GM12878 (cell line): ENCODE results near the gene CNN2. TPM values are rescaled to one million over a fixed set of nuclear protein-coding genes. Genes with fewer than 3 reads are reported as not detected.

ENCODE experiments used
- ATAC-seq: fragments of 200-7000 bp; cut with Tn5 transposase; 3 replicates; pipeline ENCODE4 v1.9.1; 2020; ENCODE audit warnings: mild to moderate bottlenecking, moderate library complexity
- BruUV-seq: library from RNA; stranded (reverse); fragments of 400-500 nt; replicated peaks from 2 replicates; lab custom pipeline; 2021; lab: Mats Ljungman, UMichigan
- CTCF ChIA-PET: fragments of 300-600 bp; sonication (Branson Sonifier 250); formaldehyde crosslinking; extraction: SDS; loops from one replicate; lab custom pipeline; 2021; ENCODE audit warnings: inconsistent platforms; lab: Yijun Ruan, JAX
- POLR2A ChIA-PET: fragments of 350-600 bp; formaldehyde crosslinking; extraction: SDS; loops from one replicate; lab custom pipeline; 2021; ENCODE audit warnings: inconsistent platforms; lab: Charles Lee
- RAD21 ChIA-PET: fragments of 300-600 bp; sonication (Branson Sonifier 250); formaldehyde crosslinking; loops from one replicate; lab custom pipeline; 2023; ENCODE audit warnings: antibody characterized with exemption; ENCODE audit not compliant: unreplicated experiment; lab: Charles Lee
- SMC1A ChIA-PET: fragments of 300-600 bp; sonication (Branson Sonifier 250); formaldehyde crosslinking; loops from one replicate; lab custom pipeline; 2023; ENCODE audit not compliant: unreplicated experiment, uncharacterized antibody; lab: Charles Lee
- DNase-seq: peaks from one replicate; pipeline ENCODE4 v3.0.0-alpha.2; 2011; ENCODE audit warnings: low read depth, low spot score
- FAIRE-seq: peaks from 3 replicates; lab custom pipeline; 2011; peaks lifted over from hg19 to GRCh38; lab: Jason Lieb, UNC
- H2AFZ ChIP-seq: 2 replicates; pipeline ENCODE4 v1.6.0; 2011; ENCODE audit warnings: low read depth, low read length, control low read depth; ENCODE audit not compliant: control insufficient read depth
- H3K27ac ChIP-seq: 2 replicates; pipeline ENCODE4 v1.5.1; 2011; ENCODE audit warnings: control low read depth; ENCODE audit not compliant: control insufficient read depth, insufficient read depth
- H3K27me3 ChIP-seq, 2 experiments: replicated peaks in 1 of 2; 2 replicates each; pipeline versions ENCODE4 v1.6.0 to v1.6.1; 2011; ENCODE audit warnings: low read length in 1 of 2; ENCODE audit not compliant: control insufficient read depth in 2 of 2, insufficient read depth in 2 of 2
- H3K36me3 ChIP-seq, 2 experiments: 2 replicates each; pipeline ENCODE4 v1.5.1; 2011; ENCODE audit warnings: low read length in 1 of 2; ENCODE audit not compliant: control insufficient read depth in 2 of 2, insufficient read depth in 2 of 2
- H3K4me1 ChIP-seq: 2 replicates; pipeline ENCODE4 v1.6.1; 2011; ENCODE audit warnings: mild to moderate bottlenecking, low read length, moderate library complexity, mixed read lengths; ENCODE audit not compliant: control insufficient read depth, insufficient read depth
- H3K4me2 ChIP-seq: 2 replicates; pipeline ENCODE4 v1.6.0; 2011; ENCODE audit warnings: control low read depth; ENCODE audit not compliant: control insufficient read depth, insufficient read depth
- H3K4me3 ChIP-seq: fragments of 200-600 bp; sonication (generic); 2 replicates; pipeline ENCODE4 v1.5.1; 2016
- H3K79me2 ChIP-seq: 2 replicates; pipeline ENCODE4 v1.6.0; 2011; ENCODE audit warnings: low read length; ENCODE audit not compliant: control insufficient read depth, insufficient read depth
- H3K9ac ChIP-seq: 2 replicates; pipeline ENCODE4 v1.8.0; 2011; ENCODE audit warnings: low read length, control low read depth, mixed read lengths; ENCODE audit not compliant: control insufficient read depth, insufficient read depth
- H3K9me3 ChIP-seq: replicated peaks from 3 replicates; pipeline ENCODE4 v1.5.1; 2011; ENCODE audit warnings: mild to moderate bottlenecking, low read length; ENCODE audit not compliant: control insufficient read depth, insufficient read depth
- H4K20me1 ChIP-seq: 2 replicates; pipeline ENCODE4 v1.6.0; 2011; ENCODE audit not compliant: control insufficient read depth, insufficient read depth
- CREB1 ChIP-seq: IDR thresholded peaks from 2 replicates; pipeline ENCODE4 v1.6.1; 2012; ENCODE audit warnings: low read depth, mild to moderate bottlenecking, inconsistent platforms
- NFXL1 ChIP-seq: fragments of 450-650 bp; IDR thresholded peaks from 2 replicates; pipeline ENCODE4 v1.6.1; 2017; ENCODE audit warnings: antibody characterized with exemption, mild to moderate bottlenecking, borderline replicate concordance
- SUZ12 ChIP-seq: fragments of 200-600 bp; sonication (generic); IDR thresholded peaks from one replicate; pipeline ENCODE4 v1.6.1; 2018; ENCODE audit warnings: antibody characterized with exemption, mild to moderate bottlenecking; ENCODE audit not compliant: unreplicated experiment
- TARDBP ChIP-seq: IDR thresholded peaks from 2 replicates; pipeline ENCODE4 v1.6.1; 2016; ENCODE audit warnings: borderline replicate concordance
- TCF3 ChIP-seq: IDR thresholded peaks from 2 replicates; pipeline ENCODE4 v1.6.1; 2012; ENCODE audit warnings: low read depth, mild to moderate bottlenecking, low read length, borderline replicate concordance; ENCODE audit not compliant: insufficient read depth
- TCF7 ChIP-seq: IDR thresholded peaks from 2 replicates; pipeline ENCODE4 v1.6.1; 2014; ENCODE audit warnings: antibody characterized with exemption, borderline replicate concordance
- YY1 ChIP-seq: IDR thresholded peaks from 2 replicates; pipeline ENCODE4 v1.6.1; 2011; ENCODE audit warnings: low read depth, mild to moderate bottlenecking, low read length
- ZBED1 ChIP-seq: IDR thresholded peaks from 2 replicates; pipeline ENCODE4 v1.6.1; 2016; ENCODE audit warnings: borderline replicate concordance
- ZSCAN29 ChIP-seq: fragments of 450-650 bp; IDR thresholded peaks from 2 replicates; pipeline ENCODE4 v1.6.1; 2017; ENCODE audit warnings: mild to moderate bottlenecking, moderate library complexity
- WGBS: methylation state at CpG from one replicate; pipeline ENCODE4 v1.1.6; 2016; ENCODE audit warnings: low lambda C conversion rate; ENCODE audit not compliant: insufficient replicate concordance, insufficient coverage; ENCODE audit errors: missing lambda C conversion rate; 5-methylcytosine and 5-hydroxymethylcytosine counted together
- in situ Hi-C: fragments of 300-500 bp; cut with MboI; formaldehyde crosslinking; loops from 9 replicates; pipeline ENCODE4 v1.14.3; 2018; ENCODE audit warnings: mixed read lengths
- intact Hi-C: fragments of 100-400 bp; cut with micrococcal nuclease; formaldehyde crosslinking; loops from one replicate; pipeline ENCODE4 v1.14.2; 2022; ENCODE audit not compliant: unreplicated experiment
- polyA plus RNA-seq, 11 experiments: library from polyadenylated mRNA; depleted of rRNA in 4 of 11; unstranded in 6 of 11; stranded (reverse) in 5 of 11; fragments of >200 nt; fragmentation: Nextera tagmentation in 4 of 11; fragmentation: Illumina TruSeq in 1 of 11; extraction: Ambion mirVana in 4 of 11; extraction: Trizol in 1 of 11; gene quantifications; 1 replicate in 1 of 11; 2 replicates in 10 of 11; pipeline versions ENCODE4 v1.2.1 to v1.2.3, GENCODE V29; 2011 to 2016; ENCODE audit warnings: inconsistent platforms in 2 of 11, missing spikeins in 2 of 11, low read depth in 1 of 11
- total RNA-seq, 4 experiments: library from RNA; depleted of rRNA in 3 of 4; stranded (reverse); fragments of >200 nt in 3 of 4; fragmentation: Illumina TruSeq in 1 of 4; extraction: Trizol in 1 of 4; gene quantifications; 2 replicates each; pipeline versions ENCODE4 v1.2.1 to v1.2.3, GENCODE V29; 2013 to 2021
- TF ChIP-seq, protein P1 (sequence below): fragments of 450-650 bp; IDR thresholded peaks from 2 replicates; pipeline ENCODE4 v1.6.1; 2017; ENCODE audit warnings: borderline replicate concordance
- TF ChIP-seq, protein P2 (sequence below): IDR thresholded peaks from 2 replicates; pipeline ENCODE4 v1.6.1; 2012; ENCODE audit warnings: low read depth, low read length, improper control_type of control experiment
- TF ChIP-seq, protein P3 (sequence below): fragments of 450-650 bp; IDR thresholded peaks from 2 replicates; pipeline ENCODE4 v1.6.1; 2017; ENCODE audit warnings: mild to moderate bottlenecking, moderate library complexity

The CNN2 gene
- total and polyA plus RNA-seq, 10 of the 15 experiments (the other 5 are each of a cell fraction or from before 2014, with no cell fraction given): 34.7 to 311 (median 172) TPM

DNA sequence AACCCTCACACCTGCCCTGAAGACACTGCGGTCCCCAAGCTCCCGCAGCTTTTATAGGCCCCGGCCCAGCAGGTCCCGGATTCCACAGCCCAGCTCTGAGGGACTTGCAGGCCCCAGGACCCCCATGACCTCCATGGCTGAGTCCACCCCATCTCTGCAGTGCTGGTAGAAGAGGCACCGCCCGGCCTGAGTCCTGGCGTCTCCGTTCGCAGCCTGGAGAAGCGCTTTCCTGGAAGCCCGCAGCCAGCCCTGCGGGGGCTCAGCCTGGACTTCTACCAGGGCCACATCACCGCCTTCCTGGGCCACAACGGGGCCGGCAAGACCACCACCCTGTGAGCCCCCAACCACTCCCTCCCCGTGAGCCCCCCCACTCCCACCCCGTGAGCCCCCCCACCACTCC lies 22.7 kb downstream of the CNN2 start:
- RAD21 ChIA-PET: no interaction called here
- H3K4me3 ChIP-seq: no peak overlapping the region
- no TSS peak for BruUV-seq
- no peaks in the 10 kb centered on the region for H4K20me1 ChIP-seq
- H3K9ac ChIP-seq: no peak overlapping the region
- no peaks in the 10 kb centered on the region for H3K27me3 ChIP-seq
- POLR2A ChIA-PET: interaction anchor here (1.1 kb wide), 1 partner anchor 9 kb away, joined by 3 read pairs; the partner anchor contains the start of gene ABCA7
- H3K79me2 ChIP-seq: no peaks in the 10 kb centered on the region
- TF ChIP-seq, protein P1, sequence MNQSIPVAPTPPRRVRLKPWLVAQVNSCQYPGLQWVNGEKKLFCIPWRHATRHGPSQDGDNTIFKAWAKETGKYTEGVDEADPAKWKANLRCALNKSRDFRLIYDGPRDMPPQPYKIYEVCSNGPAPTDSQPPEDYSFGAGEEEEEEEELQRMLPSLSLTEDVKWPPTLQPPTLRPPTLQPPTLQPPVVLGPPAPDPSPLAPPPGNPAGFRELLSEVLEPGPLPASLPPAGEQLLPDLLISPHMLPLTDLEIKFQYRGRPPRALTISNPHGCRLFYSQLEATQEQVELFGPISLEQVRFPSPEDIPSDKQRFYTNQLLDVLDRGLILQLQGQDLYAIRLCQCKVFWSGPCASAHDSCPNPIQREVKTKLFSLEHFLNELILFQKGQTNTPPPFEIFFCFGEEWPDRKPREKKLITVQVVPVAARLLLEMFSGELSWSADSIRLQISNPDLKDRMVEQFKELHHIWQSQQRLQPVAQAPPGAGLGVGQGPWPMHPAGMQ: no peak
- TF ChIP-seq TCF7: no peak
- no peak for TF ChIP-seq CREB1
- no peak for TF ChIP-seq TARDBP
- no peak for TF ChIP-seq ZBED1
- TF ChIP-seq, protein P2, sequence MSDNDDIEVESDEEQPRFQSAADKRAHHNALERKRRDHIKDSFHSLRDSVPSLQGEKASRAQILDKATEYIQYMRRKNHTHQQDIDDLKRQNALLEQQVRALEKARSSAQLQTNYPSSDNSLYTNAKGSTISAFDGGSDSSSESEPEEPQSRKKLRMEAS: no peak
- no peak for TF ChIP-seq ZSCAN29
- no peak for TF ChIP-seq YY1
- TF ChIP-seq TCF3: no peak
- no peak for TF ChIP-seq NFXL1
- TF ChIP-seq, protein P3, sequence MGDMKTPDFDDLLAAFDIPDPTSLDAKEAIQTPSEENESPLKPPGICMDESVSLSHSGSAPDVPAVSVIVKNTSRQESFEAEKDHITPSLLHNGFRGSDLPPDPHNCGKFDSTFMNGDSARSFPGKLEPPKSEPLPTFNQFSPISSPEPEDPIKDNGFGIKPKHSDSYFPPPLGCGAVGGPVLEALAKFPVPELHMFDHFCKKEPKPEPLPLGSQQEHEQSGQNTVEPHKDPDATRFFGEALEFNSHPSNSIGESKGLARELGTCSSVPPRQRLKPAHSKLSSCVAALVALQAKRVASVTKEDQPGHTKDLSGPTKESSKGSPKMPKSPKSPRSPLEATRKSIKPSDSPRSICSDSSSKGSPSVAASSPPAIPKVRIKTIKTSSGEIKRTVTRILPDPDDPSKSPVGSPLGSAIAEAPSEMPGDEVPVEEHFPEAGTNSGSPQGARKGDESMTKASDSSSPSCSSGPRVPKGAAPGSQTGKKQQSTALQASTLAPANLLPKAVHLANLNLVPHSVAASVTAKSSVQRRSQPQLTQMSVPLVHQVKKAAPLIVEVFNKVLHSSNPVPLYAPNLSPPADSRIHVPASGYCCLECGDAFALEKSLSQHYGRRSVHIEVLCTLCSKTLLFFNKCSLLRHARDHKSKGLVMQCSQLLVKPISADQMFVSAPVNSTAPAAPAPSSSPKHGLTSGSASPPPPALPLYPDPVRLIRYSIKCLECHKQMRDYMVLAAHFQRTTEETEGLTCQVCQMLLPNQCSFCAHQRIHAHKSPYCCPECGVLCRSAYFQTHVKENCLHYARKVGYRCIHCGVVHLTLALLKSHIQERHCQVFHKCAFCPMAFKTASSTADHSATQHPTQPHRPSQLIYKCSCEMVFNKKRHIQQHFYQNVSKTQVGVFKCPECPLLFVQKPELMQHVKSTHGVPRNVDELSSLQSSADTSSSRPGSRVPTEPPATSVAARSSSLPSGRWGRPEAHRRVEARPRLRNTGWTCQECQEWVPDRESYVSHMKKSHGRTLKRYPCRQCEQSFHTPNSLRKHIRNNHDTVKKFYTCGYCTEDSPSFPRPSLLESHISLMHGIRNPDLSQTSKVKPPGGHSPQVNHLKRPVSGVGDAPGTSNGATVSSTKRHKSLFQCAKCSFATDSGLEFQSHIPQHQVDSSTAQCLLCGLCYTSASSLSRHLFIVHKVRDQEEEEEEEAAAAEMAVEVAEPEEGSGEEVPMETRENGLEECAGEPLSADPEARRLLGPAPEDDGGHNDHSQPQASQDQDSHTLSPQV: no peak
- no peak for TF ChIP-seq SUZ12
- TF ChIP-seq, all 136 proteins: peak for 0
- no peak for FAIRE-seq
- in situ Hi-C loops: no loop called here
- H3K4me2 ChIP-seq: no peak overlapping the region
- 79% methylated on average over 15 of the region's 17 CpGs for WGBS
- H3K36me3 ChIP-seq: peaks cover 0 to 1% of the 10 kb centered on the region in 2 experiments; a peak in 1 of 4 replicates
- H3K27ac ChIP-seq: no peak overlapping the region
- no peaks in the 10 kb centered on the region for H3K9me3 ChIP-seq
- DNase-seq: no peak
- ChIA-PET SMC1A (no interaction called here), CTCF (no interaction called here)
- intact Hi-C loops: no loop called here
- H2AFZ ChIP-seq: no peak overlapping the region
- no peaks in the 10 kb centered on the region for H3K4me1 ChIP-seq
- no peak for ATAC-seq
